RCC 7860 (cell line): ENCODE results near the gene SPACDR.

Source experiments
- DNase-seq: peaks from one replicate; pipeline ENCODE4 v3.0.0-alpha.2; 2015; ENCODE audit warnings: low spot score
- FAIRE-seq: peaks from 2 replicates; lab custom pipeline; 2012; peaks lifted over from hg19 to GRCh38; lab: Jason Lieb, UNC

Gene SPACDR

GRCh38 chr7:100419660-100420226 lies 44.3 kb downstream of the SPACDR start:
- FAIRE-seq = no peak
- DNase-seq = no peak

GRCh38 chr7:100418930-100419659 lies 45.0 kb downstream of the SPACDR start:
- DNase-seq (no peak), FAIRE-seq (no peak)

- no peak for DNase-seq
- no peak for FAIRE-seq
Measured at GRCh38 chr7:100415448-100415847, 48.6 kb downstream of the SPACDR start.

- FAIRE-seq = no peak
- DNase-seq = no peak
Measured at GRCh38 chr7:100413889-100414288, 50.2 kb downstream of the SPACDR start.

- DNase-seq = no peak
- no peak for FAIRE-seq
Measured at GRCh38 chr7:100413346-100413745, 50.7 kb downstream of the SPACDR start.

DNA sequence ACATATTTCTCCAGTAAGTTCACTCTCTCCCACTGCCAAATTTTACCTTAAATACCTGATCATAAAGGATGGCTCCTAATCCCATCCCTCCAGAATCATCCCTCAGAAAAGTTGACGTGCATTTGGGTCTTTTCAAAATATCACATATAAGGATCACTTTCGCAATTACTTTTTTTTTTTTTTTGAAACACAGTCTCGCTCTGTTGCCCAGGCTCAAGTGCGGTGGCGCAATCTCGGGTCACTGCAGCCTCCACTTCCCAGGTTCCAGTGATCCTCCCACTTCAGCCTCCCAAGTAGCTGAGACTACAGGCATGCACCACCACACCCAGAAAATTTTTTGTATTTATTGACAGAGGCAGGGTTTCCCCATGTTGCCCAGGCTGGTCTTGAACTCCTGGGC lies 53.0 kb downstream of the SPACDR start:
- DNase-seq (no peak), FAIRE-seq (no peak)

- FAIRE-seq = peak; percentile 72
- DNase-seq = peak; percentile 66
Measured at GRCh38 chr7:100407285-100408180, 56.5 kb downstream of the SPACDR start.

DNA sequence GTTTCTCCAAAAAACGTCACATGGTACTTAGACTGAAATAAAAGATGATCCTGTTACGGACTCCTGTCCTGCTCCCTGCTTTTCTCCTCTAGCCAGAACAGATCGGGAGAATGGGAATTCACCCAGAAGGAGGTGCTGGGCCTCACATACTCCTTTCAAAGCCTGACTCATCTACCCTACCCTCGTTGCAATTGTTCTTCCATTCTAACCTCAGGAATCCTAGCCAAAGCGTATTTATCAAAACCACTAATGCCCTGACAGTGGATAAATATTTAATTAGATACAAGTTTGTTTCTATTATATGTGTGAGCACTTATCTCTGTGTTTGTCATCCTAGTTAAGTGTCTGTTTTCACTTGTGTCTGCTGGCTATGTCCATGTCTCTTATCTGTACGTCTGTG lies 57.3 kb downstream of the SPACDR start:
- no peak for DNase-seq
- FAIRE-seq = no peak
